Measurements from ENCODE around the gene EXOC3L1. TPM values are rescaled to one million over a fixed set of nuclear protein-coding genes. Genes with fewer than 3 reads are reported as not detected.

The EXOC3L1 gene
- polyA plus RNA-seq (2012; ENCODE audit: low read depth, missing spikeins) = not detected

DNA sequence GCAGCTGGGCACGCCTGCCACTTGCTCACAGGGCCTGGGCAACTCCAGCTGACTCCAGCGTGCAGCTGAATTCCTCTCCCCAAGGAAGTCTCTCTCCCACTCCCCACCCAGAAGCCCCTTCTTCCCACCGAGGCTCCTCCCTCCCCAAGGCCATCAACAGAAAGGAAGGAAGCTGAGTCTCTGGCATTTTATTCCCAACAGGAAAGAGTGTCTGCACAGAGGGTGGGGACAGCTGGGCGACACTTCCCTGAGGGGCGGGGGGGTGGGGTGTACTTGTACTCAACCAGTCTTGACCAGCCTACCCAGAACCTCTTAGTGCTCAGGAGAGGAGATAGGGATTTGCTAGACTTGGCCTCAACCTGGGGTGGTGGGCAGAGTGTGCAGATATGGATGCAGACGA is at the start of gene EXOC3L1:
Gene EXOC3L1 (minus strand): TSS at position 96 of the 400 bp plus-strand sequence. CDS start 460 bp downstream, outside the sequence.
- no peak for DNase-seq (ENCODE audit: insufficient read length, low spot score)
- TF ChIP-seq POLR2AphosphoS5 (IDR thresholded peaks at IDR 0.05; ENCODE audit: low read depth, low read length) (no peak), TAF1 (IDR thresholded peaks at IDR 0.05; ENCODE audit: low read depth, low read length) (no peak), SPI1 (IDR thresholded peaks at IDR 0.05; ENCODE audit: low read depth, low read length) (no peak), POLR2A (IDR thresholded peaks at IDR 0.05; ENCODE audit: low read depth, low read length) (no peak), PAX5 (IDR thresholded peaks at IDR 0.05; ENCODE audit: insufficient read depth, low read length, severe bottlenecking) (no peak), POU2F2 (IDR thresholded peaks at IDR 0.05; ENCODE audit: low read depth, low read length) (no peak)
- no peak for FAIRE-seq

GRCh38 chr16:67238806-67239470 is 49.0 kb upstream of the EXOC3L1 start:
- DNase-seq (ENCODE audit: insufficient read length, low spot score) (no peak), FAIRE-seq (no peak)
- TF ChIP-seq POLR2A (IDR thresholded peaks at IDR 0.05; ENCODE audit: low read depth, low read length) (no peak), POLR2AphosphoS5 (IDR thresholded peaks at IDR 0.05; ENCODE audit: low read depth, low read length) (no peak), TAF1 (IDR thresholded peaks at IDR 0.05; ENCODE audit: low read depth, low read length) (no peak), PAX5 (IDR thresholded peaks at IDR 0.05; ENCODE audit: insufficient read depth, low read length, severe bottlenecking) (no peak), SPI1 (IDR thresholded peaks at IDR 0.05; ENCODE audit: low read depth, low read length) (no peak)

GRCh38 chr16:67238278-67238575 is 48.3 kb upstream of the EXOC3L1 start:
- TF ChIP-seq POLR2A (IDR thresholded peaks at IDR 0.05; ENCODE audit: low read depth, low read length) (no peak), POU2F2 (IDR thresholded peaks at IDR 0.05; ENCODE audit: low read depth, low read length) (no peak), TAF1 (IDR thresholded peaks at IDR 0.05; ENCODE audit: low read depth, low read length) (no peak)
- no peak for FAIRE-seq

DNA sequence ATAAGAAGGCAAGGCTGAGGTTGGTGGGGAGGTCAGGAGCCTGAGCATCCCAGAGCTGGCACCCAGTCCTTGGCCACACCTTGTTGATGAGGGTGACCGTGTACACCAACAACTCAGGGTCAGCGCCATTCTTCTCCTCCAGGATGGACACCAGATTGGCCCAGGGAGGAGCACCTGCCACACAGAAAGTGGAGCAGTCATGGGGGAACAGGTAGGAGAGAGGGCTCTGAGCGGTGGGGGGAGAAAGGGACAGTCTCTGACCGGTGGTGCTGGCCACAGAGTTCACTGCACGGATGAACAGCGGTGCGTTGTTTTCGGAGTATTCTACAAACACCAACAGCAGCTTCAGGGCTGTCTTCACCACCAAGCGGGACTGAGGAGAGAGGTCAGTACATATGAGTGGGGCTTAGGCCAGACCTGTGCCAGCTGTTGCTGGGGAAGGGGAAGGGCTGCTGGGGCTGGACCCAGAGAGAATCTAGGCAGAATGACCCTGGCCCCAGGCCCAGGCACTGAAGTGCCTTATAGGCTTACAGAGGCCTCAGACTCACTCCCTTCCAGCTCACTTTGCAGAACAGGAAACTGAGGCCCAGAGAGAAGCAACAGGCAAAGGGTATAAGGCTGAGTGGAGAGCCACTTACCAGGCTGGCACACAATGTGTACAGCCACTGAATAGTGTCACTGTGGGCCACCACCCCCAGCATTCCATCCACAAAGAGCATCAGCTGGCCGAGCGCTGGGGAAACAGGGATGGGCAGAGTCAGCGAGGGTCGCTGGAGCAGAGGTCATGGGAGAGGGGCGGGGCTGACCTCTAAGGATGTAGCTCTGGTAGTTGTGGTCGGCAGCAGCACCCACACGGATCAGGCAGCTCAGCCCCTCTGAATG is 47.7 kb upstream of the EXOC3L1 start:
- FAIRE-seq = no peak
- 0 out of 2 replicates have a peak, but pooled peaks have one; percentile 2 for TF ChIP-seq POLR2A (IDR thresholded peaks at IDR 0.05; ENCODE audit: low read depth, low read length)
- TF ChIP-seq TAF1 (IDR thresholded peaks at IDR 0.05; ENCODE audit: low read depth, low read length) = no peak
- DNase-seq (ENCODE audit: insufficient read length, low spot score) = no peak

More at GRCh38 chr16:67238278-67238575, 48.3 kb upstream of the EXOC3L1 start:
- no peak for DNase-seq (ENCODE audit: insufficient read length, low spot score)

- peak; percentile 91 for DNase-seq (ENCODE audit: insufficient read length, low spot score)
- no peak for TF ChIP-seq SPI1 (IDR thresholded peaks at IDR 0.05; ENCODE audit: low read depth, low read length)
- TF ChIP-seq POU2F2 (IDR thresholded peaks at IDR 0.05; ENCODE audit: low read depth, low read length) = no peak
- no peak for TF ChIP-seq POLR2A (IDR thresholded peaks at IDR 0.05; ENCODE audit: low read depth, low read length)
- no peak for TF ChIP-seq PAX5 (IDR thresholded peaks at IDR 0.05; ENCODE audit: insufficient read depth, low read length, severe bottlenecking)
- no peak for TF ChIP-seq TAF1 (IDR thresholded peaks at IDR 0.05; ENCODE audit: low read depth, low read length)
- no peak for TF ChIP-seq POLR2AphosphoS5 (IDR thresholded peaks at IDR 0.05; ENCODE audit: low read depth, low read length)
- peak; percentile 62 for FAIRE-seq
These were observed 46.8 kb upstream of the EXOC3L1 start for GRCh38 chr16:67236563-67237395.

- TF ChIP-seq POLR2A (IDR thresholded peaks at IDR 0.05; ENCODE audit: low read depth, low read length) = peak; percentile 30; the same call in 1 of the 2 replicates
- no peak for TF ChIP-seq PAX5 (IDR thresholded peaks at IDR 0.05; ENCODE audit: insufficient read depth, low read length, severe bottlenecking)
- FAIRE-seq (no peak), DNase-seq (ENCODE audit: insufficient read length, low spot score) (no peak)
These were observed 46.1 kb upstream of the EXOC3L1 start for GRCh38 chr16:67235816-67236562.

- DNase-seq (ENCODE audit: insufficient read length, low spot score) (no peak), FAIRE-seq (no peak)
- TF ChIP-seq SPI1 (IDR thresholded peaks at IDR 0.05; ENCODE audit: low read depth, low read length) = no peak
- TF ChIP-seq POLR2AphosphoS5 (IDR thresholded peaks at IDR 0.05; ENCODE audit: low read depth, low read length) = peak; percentile 51; the same call in 1 of the 2 replicates
- no peak for TF ChIP-seq TAF1 (IDR thresholded peaks at IDR 0.05; ENCODE audit: low read depth, low read length)
- TF ChIP-seq POLR2A (IDR thresholded peaks at IDR 0.05; ENCODE audit: low read depth, low read length) = no peak
- TF ChIP-seq PAX5 (IDR thresholded peaks at IDR 0.05; ENCODE audit: insufficient read depth, low read length, severe bottlenecking) = no peak
These were observed 44.3 kb upstream of the EXOC3L1 start for GRCh38 chr16:67234180-67234597.

DNA sequence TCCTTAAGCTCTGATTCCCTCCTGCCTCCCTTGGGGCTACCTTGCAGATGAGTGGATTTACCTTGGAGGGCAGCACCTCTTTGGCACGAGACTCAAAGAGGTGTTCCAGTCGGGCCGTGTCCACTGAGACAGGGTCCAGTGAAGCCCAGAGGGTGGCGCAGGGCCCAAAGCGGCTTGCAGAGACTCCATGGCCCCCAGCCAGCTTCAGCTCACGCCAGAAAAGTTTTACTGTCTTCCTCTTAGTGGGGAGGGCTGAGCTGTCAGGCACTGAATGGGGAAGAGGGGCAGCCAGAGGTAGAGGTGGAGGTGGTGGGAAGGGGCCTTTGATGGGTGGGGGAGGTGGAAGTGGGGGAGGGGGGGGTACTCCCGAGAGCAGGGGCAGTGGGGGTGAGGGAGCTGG is 43.7 kb upstream of the EXOC3L1 start:
- DNase-seq (ENCODE audit: insufficient read length, low spot score) = no peak
- FAIRE-seq = no peak
- no peak for TF ChIP-seq PAX5 (IDR thresholded peaks at IDR 0.05; ENCODE audit: insufficient read depth, low read length, severe bottlenecking)
- no peak for TF ChIP-seq POLR2AphosphoS5 (IDR thresholded peaks at IDR 0.05; ENCODE audit: low read depth, low read length)
- TF ChIP-seq SPI1 (IDR thresholded peaks at IDR 0.05; ENCODE audit: low read depth, low read length) = no peak
- TF ChIP-seq POLR2A (IDR thresholded peaks at IDR 0.05; ENCODE audit: low read depth, low read length) = no peak
